HEK293T (cell line): Measurements from ENCODE around the gene HMCN2.

Source experiments
- ELF4 ChIP-seq: fragments of 450-650 bp; IDR thresholded peaks from 2 replicates; pipeline ENCODE4 v1.6.1; 2017; ENCODE audit warnings: antibody characterized with exemption
- FOXA1 ChIP-seq: fragments of 450-650 bp; IDR thresholded peaks from 2 replicates; pipeline ENCODE4 v1.6.1; 2016; ENCODE audit warnings: mild to moderate bottlenecking
- FOXM1 ChIP-seq: fragments of 450-650 bp; IDR thresholded peaks from 2 replicates; pipeline ENCODE4 v1.6.1; 2017; ENCODE audit warnings: mild to moderate bottlenecking, borderline replicate concordance
- HDGF ChIP-seq: fragments of 450-650 bp; IDR thresholded peaks from 2 replicates; pipeline ENCODE4 v1.6.1; 2017; ENCODE audit warnings: antibody characterized with exemption, borderline replicate concordance
- LEF1 ChIP-seq: fragments of 450-650 bp; IDR thresholded peaks from 2 replicates; pipeline ENCODE4 v1.6.1; 2017; ENCODE audit warnings: mild to moderate bottlenecking, borderline replicate concordance
- SUZ12 ChIP-seq: fragments of 450-650 bp; IDR thresholded peaks from 2 replicates; pipeline ENCODE4 v1.6.1; 2016; ENCODE audit warnings: mild to moderate bottlenecking
- TARDBP ChIP-seq: fragments of 450-650 bp; IDR thresholded peaks from 2 replicates; pipeline ENCODE4 v1.6.1; 2016

DNA sequence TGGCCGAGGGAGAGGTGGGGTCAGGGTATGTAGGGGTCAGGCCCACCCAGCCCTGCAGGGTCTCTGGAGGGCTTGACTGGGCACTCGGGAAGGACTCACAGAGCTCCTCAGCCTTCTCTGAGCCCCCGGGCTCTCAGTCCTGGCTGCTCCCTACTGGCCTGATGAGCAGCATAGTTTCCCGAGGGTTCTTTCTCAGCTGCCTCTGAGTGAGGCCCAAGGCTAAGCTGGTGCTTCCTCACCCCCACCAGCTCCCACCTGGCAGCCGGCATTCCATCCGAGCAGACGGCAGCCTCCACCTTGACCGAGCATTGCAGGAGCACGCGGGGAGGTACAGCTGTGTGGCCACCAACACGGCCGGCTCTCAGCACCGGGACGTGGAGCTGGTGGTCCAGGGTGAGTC lies 56.0 kb downstream of the HMCN2 start:
- no peak for TF ChIP-seq FOXA1
- no peak for TF ChIP-seq TARDBP
- TF ChIP-seq FOXM1, result no peak
- TF ChIP-seq HDGF, result no peak
- TF ChIP-seq ELF4, result no peak
- TF ChIP-seq SUZ12, result no peak
- no peak for TF ChIP-seq LEF1
